A673 (cell line): ENCODE data around the gene TCF12. TPM values are rescaled to one million over a fixed set of nuclear protein-coding genes. Genes with fewer than 3 reads are reported as not detected.

Experiments
- BruUV-seq: library from RNA; stranded (reverse); fragments of 400-500 nt; replicated peaks from 2 replicates; lab custom pipeline; 2021; lab: Mats Ljungman, UMichigan
- CTCF ChIA-PET: fragments of 300-600 bp; sonication (Branson Sonifier 250); formaldehyde crosslinking; loops from one replicate; lab custom pipeline; 2022; ENCODE audit warnings: antibody characterized with exemption; lab: Charles Lee
- POLR2A ChIA-PET: fragments of 300-600 bp; sonication (Branson Sonifier 250); formaldehyde crosslinking; loops from one replicate; lab custom pipeline; 2022; ENCODE audit warnings: antibody characterized with exemption; ENCODE audit not compliant: low non-redundant PET; lab: Charles Lee
- DNase-seq: peaks from one replicate; pipeline ENCODE4 v3.0.0-alpha.2; 2015; ENCODE audit warnings: low spot score
- H3K27ac ChIP-seq: fragments of 200-600 bp; sonication (generic); 2 replicates; pipeline ENCODE4 v1.5.1; 2016; ENCODE audit warnings: mixed run types, low read depth, mild to moderate bottlenecking, mixed read lengths, antibody characterized with exemption, low read length; ENCODE audit not compliant: poor library complexity, severe bottlenecking
- H3K27me3 ChIP-seq: fragments of 200-600 bp; sonication (generic); replicated peaks from 2 replicates; pipeline ENCODE4 v1.6.1; 2017; ENCODE audit warnings: mixed run types, low read depth, mild to moderate bottlenecking, mixed read lengths, antibody characterized with exemption, low read length; ENCODE audit not compliant: insufficient read depth, poor library complexity
- H3K36me3 ChIP-seq: fragments of 200-600 bp; sonication (generic); 2 replicates; pipeline ENCODE4 v1.6.1; 2016; ENCODE audit warnings: mixed run types, mild to moderate bottlenecking, mixed read lengths, antibody characterized with exemption, low read length; ENCODE audit not compliant: insufficient read depth, poor library complexity, severe bottlenecking
- H3K4me1 ChIP-seq: fragments of 200-600 bp; sonication (generic); 2 replicates; pipeline ENCODE4 v1.6.1; 2017; ENCODE audit warnings: mixed run types, mild to moderate bottlenecking, mixed read lengths, antibody characterized with exemption, low read length; ENCODE audit not compliant: insufficient read depth, poor library complexity, severe bottlenecking
- H3K4me3 ChIP-seq: fragments of 200-600 bp; sonication (generic); 2 replicates; pipeline ENCODE4 v1.5.1; 2016; ENCODE audit warnings: low read depth, mixed run types, mild to moderate bottlenecking, mixed read lengths, low read length; ENCODE audit not compliant: poor library complexity, severe bottlenecking
- H3K9me3 ChIP-seq: fragments of 200-600 bp; sonication (generic); 2 replicates; pipeline ENCODE4 v1.6.1; 2016; ENCODE audit warnings: mixed run types, low read depth, mild to moderate bottlenecking, mixed read lengths, antibody characterized with exemption, low read length; ENCODE audit not compliant: poor library complexity, severe bottlenecking
- EZH2 ChIP-seq: fragments of 200-600 bp; sonication (generic); IDR thresholded peaks from 2 replicates; pipeline ENCODE4 v1.6.1; 2017; ENCODE audit warnings: borderline replicate concordance, low read depth, mild to moderate bottlenecking, mixed read lengths, antibody characterized with exemption, low read length; ENCODE audit not compliant: poor library complexity, severe bottlenecking
- intact Hi-C: fragments of 100-400 bp; cut with micrococcal nuclease; formaldehyde crosslinking; loops from one replicate; pipeline ENCODE4 v1.10.0; 2022; ENCODE audit not compliant: unreplicated experiment
- total RNA-seq: library from RNA; stranded (reverse); gene quantifications from 2 replicates; pipeline ENCODE4 v1.2.3, GENCODE V29; 2021
- TF ChIP-seq, protein P1 (sequence below): fragments of 300-800, 200-600 bp; sonication (generic); conservative IDR thresholded peaks from 2 replicates; pipeline ENCODE4 v1.5.1; 2017; ENCODE audit warnings: low read depth, mild to moderate bottlenecking, antibody characterized with exemption, low read length, moderate library complexity, mixed read lengths

The TCF12 gene
- total RNA-seq, 1 experiment from 2014 or later, result 351 TPM

DNA sequence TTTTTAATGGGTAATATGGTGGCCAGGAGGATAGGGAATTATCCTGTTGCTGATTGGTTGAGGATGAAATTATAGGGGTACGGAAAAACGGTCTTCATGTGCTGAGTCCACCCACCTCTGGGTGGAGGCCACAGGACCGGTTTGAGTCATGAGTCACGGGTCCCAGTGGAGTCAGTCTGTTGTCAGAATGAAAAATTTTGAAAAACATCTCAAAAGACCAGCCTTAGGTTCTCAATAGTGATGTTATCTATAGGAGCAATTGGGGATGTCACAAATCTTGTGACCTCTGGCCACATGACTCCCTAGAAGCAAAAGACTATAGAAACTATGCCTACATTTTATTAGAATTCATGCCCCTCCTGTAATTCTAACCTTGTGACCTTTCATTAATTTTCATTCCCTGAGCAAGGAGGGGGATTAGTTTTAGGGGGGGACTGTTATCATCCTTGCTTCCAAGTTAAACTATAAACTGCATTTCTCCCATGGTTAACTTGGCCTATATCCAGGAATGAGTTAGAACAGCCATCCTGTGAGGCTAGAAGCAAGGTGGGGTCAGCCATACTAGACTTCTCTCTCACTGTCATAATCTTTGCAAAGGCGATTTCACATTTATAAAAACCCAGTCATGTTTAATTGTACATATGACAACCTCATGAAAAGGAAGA is 101.2 kb downstream of the TCF12 start:
- intact Hi-C loops, result loop anchor here (5.0 to 10.0 kb wide), 3 partner anchors 123 to 525 kb away; no protein-coding TSS in a partner anchor
- CTCF ChIA-PET, result no interaction called here

DNA sequence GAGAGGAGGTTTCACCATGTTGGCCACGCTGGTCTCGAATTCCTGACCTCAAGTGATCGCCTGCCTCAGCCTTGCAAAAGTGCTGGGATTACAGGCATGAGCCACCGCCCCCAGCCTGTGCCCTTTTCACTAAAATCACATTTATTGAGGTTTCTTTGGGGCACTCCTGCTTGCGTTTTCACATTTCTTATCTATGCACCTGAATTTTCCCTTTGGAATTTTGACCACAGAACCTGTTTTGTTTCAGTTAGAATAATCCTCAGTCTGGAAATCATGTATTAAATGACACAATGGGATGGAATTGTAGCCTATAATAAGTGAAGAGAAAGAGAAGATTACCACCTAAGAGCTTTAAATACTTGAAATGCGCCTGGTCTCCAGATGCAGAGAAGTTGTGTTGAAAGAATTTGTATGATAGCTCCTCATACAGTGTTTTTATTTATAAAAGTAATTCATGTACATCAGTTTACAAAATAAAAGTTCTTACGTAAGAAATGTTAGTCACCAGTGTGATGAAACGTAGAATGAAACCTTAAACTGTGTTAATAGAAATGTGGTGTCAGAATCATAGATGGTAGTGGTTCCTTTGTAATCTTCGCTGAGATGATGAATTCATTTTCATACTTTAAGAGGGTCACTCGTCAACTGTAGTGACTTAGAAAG is 107.0 kb downstream of the TCF12 start:
- Histone ChIP-seq H3K9me3 (peaks cover 8% of the 10 kb centered on the region), H3K4me1 (peaks cover 15% of the 10 kb centered on the region), H3K27ac (no peak overlapping the region), H3K36me3 (no peaks in the 10 kb centered on the region), H3K4me3 (no peak overlapping the region), H3K27me3 (no peaks in the 10 kb centered on the region)
- POLR2A ChIA-PET, result interaction anchor here (0.7 kb wide), 1 partner anchor 1741 kb away, joined by 3 read pairs; no protein-coding TSS in a partner anchor
- no peak for DNase-seq
- no TSS peak for BruUV-seq
- TF ChIP-seq, protein P1, sequence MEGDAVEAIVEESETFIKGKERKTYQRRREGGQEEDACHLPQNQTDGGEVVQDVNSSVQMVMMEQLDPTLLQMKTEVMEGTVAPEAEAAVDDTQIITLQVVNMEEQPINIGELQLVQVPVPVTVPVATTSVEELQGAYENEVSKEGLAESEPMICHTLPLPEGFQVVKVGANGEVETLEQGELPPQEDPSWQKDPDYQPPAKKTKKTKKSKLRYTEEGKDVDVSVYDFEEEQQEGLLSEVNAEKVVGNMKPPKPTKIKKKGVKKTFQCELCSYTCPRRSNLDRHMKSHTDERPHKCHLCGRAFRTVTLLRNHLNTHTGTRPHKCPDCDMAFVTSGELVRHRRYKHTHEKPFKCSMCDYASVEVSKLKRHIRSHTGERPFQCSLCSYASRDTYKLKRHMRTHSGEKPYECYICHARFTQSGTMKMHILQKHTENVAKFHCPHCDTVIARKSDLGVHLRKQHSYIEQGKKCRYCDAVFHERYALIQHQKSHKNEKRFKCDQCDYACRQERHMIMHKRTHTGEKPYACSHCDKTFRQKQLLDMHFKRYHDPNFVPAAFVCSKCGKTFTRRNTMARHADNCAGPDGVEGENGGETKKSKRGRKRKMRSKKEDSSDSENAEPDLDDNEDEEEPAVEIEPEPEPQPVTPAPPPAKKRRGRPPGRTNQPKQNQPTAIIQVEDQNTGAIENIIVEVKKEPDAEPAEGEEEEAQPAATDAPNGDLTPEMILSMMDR, result no peak
- no peak for TF ChIP-seq EZH2
- CTCF ChIA-PET, result no interaction called here
- intact Hi-C loops, result no loop called here

More for the DNA sequence above, 101.2 kb downstream of the TCF12 start:
- H3K27me3 ChIP-seq, result no peaks in the 10 kb centered on the region
- POLR2A ChIA-PET, result no interaction called here
- BruUV-seq, result no TSS peak
- no peak overlapping the region for H3K4me3 ChIP-seq
- H3K9me3 ChIP-seq, result peaks cover 8% of the 10 kb centered on the region
- TF ChIP-seq, protein P1, result no peak
- no peak for TF ChIP-seq EZH2
- no peak for DNase-seq
- H3K36me3 ChIP-seq, result no peaks in the 10 kb centered on the region
- H3K27ac ChIP-seq, result no peak overlapping the region
- peaks cover 37% of the 10 kb centered on the region for H3K4me1 ChIP-seq

- POLR2A ChIA-PET, result no interaction called here
- H3K36me3 ChIP-seq, result no peaks in the 10 kb centered on the region
- CTCF ChIA-PET, result no interaction called here
- H3K27me3 ChIP-seq, result no peaks in the 10 kb centered on the region
- no peak overlapping the region for H3K4me3 ChIP-seq
- H3K4me1 ChIP-seq, result peaks cover 16% of the 10 kb centered on the region
- H3K27ac ChIP-seq, result no peak overlapping the region
- no peak for DNase-seq
- no TSS peak for BruUV-seq
- intact Hi-C loops, result no loop called here
- TF ChIP-seq EZH2, result no peak
- TF ChIP-seq, protein P1, result no peak
- H3K9me3 ChIP-seq, result peaks cover 8% of the 10 kb centered on the region
These were observed 107.7 kb downstream of the TCF12 start for GRCh38 chr15:57026016-57026592.
